HepG2 (cell line): Measurements from ENCODE around the gene TBC1D20. TPM values are rescaled to one million over a fixed set of nuclear protein-coding genes. Genes with fewer than 3 reads are reported as not detected.

Source experiments
- AGO1 ChIP-seq: fragments of 200-400 bp; formaldehyde crosslinking; IDR thresholded peaks from 2 replicates; pipeline ENCODE4 v1.6.1; 2017; ENCODE audit warnings: mild to moderate bottlenecking, low read depth, low read length, moderate library complexity; ENCODE audit not compliant: poor library complexity, severe bottlenecking
- ELF4 ChIP-seq: sonication (generic); formaldehyde crosslinking; IDR thresholded peaks from 2 replicates; pipeline ENCODE4 v1.5.0; 2020; ENCODE audit warnings: missing genetic modification reagents, mild to moderate bottlenecking, moderate library complexity, borderline replicate concordance
- GATAD1 ChIP-seq: IDR thresholded peaks from 2 replicates; pipeline ENCODE4 v1.6.1; 2016; ENCODE audit warnings: missing genetic modification reagents, missing compliant biosample characterization
- HES4 ChIP-seq: sonication (generic); formaldehyde crosslinking; IDR thresholded peaks from 2 replicates; pipeline ENCODE4 v1.9.0; 2021; ENCODE audit warnings: mild to moderate bottlenecking, missing genetic modification reagents, borderline replicate concordance
- HNRNPLL ChIP-seq: fragments of 200-400 bp; formaldehyde crosslinking; IDR thresholded peaks from 2 replicates; pipeline ENCODE4 v1.6.1; 2017; ENCODE audit warnings: mild to moderate bottlenecking, low read depth, low read length; ENCODE audit not compliant: poor library complexity, severe bottlenecking
- KDM1A ChIP-seq: IDR thresholded peaks from 2 replicates; pipeline ENCODE4 v1.6.1; 2016; ENCODE audit warnings: missing compliant biosample characterization
- RNF2 ChIP-seq: fragments of 450-650 bp; conservative IDR thresholded peaks from 2 replicates; pipeline ENCODE4 v1.6.1; 2016; ENCODE audit warnings: low read depth
- ZC3H13 ChIP-seq: sonication (generic); formaldehyde crosslinking; IDR thresholded peaks from 2 replicates; pipeline ENCODE4 v1.8.1; 2023; ENCODE audit warnings: mild to moderate bottlenecking, missing genetic modification reagents, moderate library complexity
- ZFP36L1 ChIP-seq: sonication (generic); formaldehyde crosslinking; IDR thresholded peaks from 2 replicates; pipeline ENCODE4 v1.8.0; 2022; ENCODE audit warnings: mild to moderate bottlenecking, missing genetic modification reagents, moderate library complexity
- ZNF12 ChIP-seq: sonication (generic); formaldehyde crosslinking; IDR thresholded peaks from 2 replicates; pipeline ENCODE4 v1.5.0; 2020; ENCODE audit warnings: missing genetic modification reagents
- ZSCAN22 ChIP-seq: sonication (generic); formaldehyde crosslinking; IDR thresholded peaks from 2 replicates; pipeline ENCODE4 v1.4.0; 2020; ENCODE audit warnings: mild to moderate bottlenecking, missing genetic modification reagents
- polyA plus RNA-seq, 8 experiments: library from polyadenylated mRNA; depleted of rRNA in 3 of 8; stranded (reverse) in 7 of 8; unstranded in 1 of 8; fragments of >200 nt; fragmentation: Illumina TruSeq in 4 of 8; extraction: Trizol in 4 of 8; gene quantifications; 2 replicates each; pipeline versions ENCODE4 v1.2.1 to v1.2.3, GENCODE V29; 2011 to 2016; ENCODE audit warnings: low read depth in 4 of 8, missing spikeins in 1 of 8, mixed read lengths in 1 of 8; ENCODE audit not compliant: insufficient read depth in 1 of 8
- total RNA-seq, 5 experiments: library from RNA; depleted of rRNA; stranded (reverse); fragments of >200 nt; fragmentation: Illumina TruSeq; extraction: Trizol; gene quantifications; 2 replicates each; pipeline ENCODE4 v1.2.3, GENCODE V29; 2016; ENCODE audit warnings: low read depth in 1 of 5
- TF ChIP-seq, protein P1 (sequence below): IDR thresholded peaks from 2 replicates; pipeline ENCODE4 v1.6.1; 2018; ENCODE audit warnings: missing genetic modification reagents, mild to moderate bottlenecking, missing compliant biosample characterization
- TF ChIP-seq, protein P2 (sequence below): sonication (generic); formaldehyde crosslinking; IDR thresholded peaks from 2 replicates; pipeline ENCODE4 v1.5.0; 2020; ENCODE audit warnings: missing genetic modification reagents, mild to moderate bottlenecking, borderline replicate concordance
- TF ChIP-seq, protein P3 (sequence below): sonication (generic); formaldehyde crosslinking; IDR thresholded peaks from 2 replicates; pipeline ENCODE4 v1.4.0; 2020; ENCODE audit warnings: mild to moderate bottlenecking, missing genetic modification reagents
- TF ChIP-seq, protein P4 (sequence below): sonication (generic); formaldehyde crosslinking; IDR thresholded peaks from 2 replicates; pipeline ENCODE4 v1.9.0; 2021; ENCODE audit warnings: missing genetic modification reagents, borderline replicate concordance
- TF ChIP-seq, protein P5 (sequence below): sonication (generic); formaldehyde crosslinking; IDR thresholded peaks from 2 replicates; pipeline ENCODE4 v1.4.0; 2020; ENCODE audit warnings: missing genetic modification reagents, borderline replicate concordance
- TF ChIP-seq, protein P6 (sequence below): IDR thresholded peaks from 2 replicates; pipeline ENCODE4 v1.6.1; 2016; ENCODE audit warnings: low read depth

TBC1D20 gene
- total and polyA plus RNA-seq, 2 of the 13 experiments (the other 11 are each of a cell fraction or from before 2014, with no cell fraction given) = 36.6 to 47.1 TPM

DNA sequence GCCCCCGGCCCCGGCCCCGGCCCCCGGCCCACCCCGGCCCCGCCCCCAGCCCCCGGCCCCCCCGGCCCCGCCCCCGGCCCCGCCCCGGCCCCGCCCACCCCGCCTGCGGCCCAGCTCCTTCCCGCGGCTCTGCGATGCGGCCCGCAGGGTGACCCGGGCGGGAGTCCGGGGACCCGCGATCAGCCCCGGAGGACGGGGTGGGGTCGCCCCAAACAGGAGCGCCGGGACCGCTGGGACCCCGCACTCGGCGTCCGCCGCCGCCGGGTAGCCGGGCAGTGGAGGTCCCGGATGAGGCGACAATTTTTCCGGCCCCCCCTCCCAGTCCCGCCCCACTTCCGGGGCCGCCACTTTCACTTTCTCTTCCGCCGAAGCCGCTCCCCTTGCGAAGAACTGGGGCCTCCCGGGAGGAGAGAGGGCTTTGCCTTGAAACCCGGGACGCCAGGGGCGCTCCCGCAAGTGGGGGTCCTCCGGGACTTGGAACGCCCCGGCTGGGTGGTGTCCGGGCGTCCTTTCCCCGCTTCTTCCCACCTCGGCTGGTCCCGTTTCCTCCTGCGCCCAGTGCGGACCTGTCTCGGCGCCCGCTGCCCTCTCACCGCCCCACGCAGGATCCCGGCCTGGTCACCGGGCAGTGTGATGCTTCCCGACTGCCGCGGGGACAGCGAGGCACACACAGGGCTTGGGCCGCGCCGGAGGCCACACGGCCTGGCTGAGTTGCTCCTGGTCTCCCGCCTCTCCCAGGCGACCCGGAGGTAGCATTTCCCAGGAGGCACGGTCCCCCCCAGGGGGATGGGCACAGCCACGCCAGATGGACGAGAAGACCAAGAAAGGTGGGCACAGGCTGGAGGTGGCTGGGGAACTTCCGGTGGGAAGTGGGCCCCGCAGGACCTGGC is 54.1 kb downstream of the TBC1D20 start, which contains the start of gene RBCK1 (continued):
- no peak for TF ChIP-seq RNF2
- TF ChIP-seq, protein P1, sequence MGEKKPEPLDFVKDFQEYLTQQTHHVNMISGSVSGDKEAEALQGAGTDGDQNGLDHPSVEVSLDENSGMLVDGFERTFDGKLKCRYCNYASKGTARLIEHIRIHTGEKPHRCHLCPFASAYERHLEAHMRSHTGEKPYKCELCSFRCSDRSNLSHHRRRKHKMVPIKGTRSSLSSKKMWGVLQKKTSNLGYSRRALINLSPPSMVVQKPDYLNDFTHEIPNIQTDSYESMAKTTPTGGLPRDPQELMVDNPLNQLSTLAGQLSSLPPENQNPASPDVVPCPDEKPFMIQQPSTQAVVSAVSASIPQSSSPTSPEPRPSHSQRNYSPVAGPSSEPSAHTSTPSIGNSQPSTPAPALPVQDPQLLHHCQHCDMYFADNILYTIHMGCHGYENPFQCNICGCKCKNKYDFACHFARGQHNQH (CRISPR knock-in tag) = peak; percentile 47
- no peak; the same call in 1 of the 2 replicates for TF ChIP-seq HES4
- peak; percentile 75; the same call in 1 of the 2 replicates for TF ChIP-seq ELF4
- TF ChIP-seq, protein P2, sequence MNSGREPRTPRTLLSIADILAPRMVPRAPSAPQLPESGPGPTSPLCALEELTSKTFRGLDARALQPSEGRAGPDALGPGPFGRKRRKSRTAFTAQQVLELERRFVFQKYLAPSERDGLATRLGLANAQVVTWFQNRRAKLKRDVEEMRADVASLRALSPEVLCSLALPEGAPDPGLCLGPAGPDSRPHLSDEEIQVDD = 0 out of 2 replicates have a peak, but pooled peaks have one; percentile 71
- TF ChIP-seq HNRNPLL = peak; percentile 92
- peak; percentile 94 for TF ChIP-seq ZC3H13 (CRISPR knock-in tag)
- TF ChIP-seq, protein P3, sequence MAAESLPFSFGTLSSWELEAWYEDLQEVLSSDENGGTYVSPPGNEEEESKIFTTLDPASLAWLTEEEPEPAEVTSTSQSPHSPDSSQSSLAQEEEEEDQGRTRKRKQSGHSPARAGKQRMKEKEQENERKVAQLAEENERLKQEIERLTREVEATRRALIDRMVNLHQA (CRISPR knock-in tag) = no peak
- no peak for TF ChIP-seq KDM1A (CRISPR knock-in tag)
- peak; percentile 62 for TF ChIP-seq AGO1
- no peak; the same call in none of the 2 replicates for TF ChIP-seq GATAD1 (CRISPR knock-in tag)
- TF ChIP-seq, protein P4, sequence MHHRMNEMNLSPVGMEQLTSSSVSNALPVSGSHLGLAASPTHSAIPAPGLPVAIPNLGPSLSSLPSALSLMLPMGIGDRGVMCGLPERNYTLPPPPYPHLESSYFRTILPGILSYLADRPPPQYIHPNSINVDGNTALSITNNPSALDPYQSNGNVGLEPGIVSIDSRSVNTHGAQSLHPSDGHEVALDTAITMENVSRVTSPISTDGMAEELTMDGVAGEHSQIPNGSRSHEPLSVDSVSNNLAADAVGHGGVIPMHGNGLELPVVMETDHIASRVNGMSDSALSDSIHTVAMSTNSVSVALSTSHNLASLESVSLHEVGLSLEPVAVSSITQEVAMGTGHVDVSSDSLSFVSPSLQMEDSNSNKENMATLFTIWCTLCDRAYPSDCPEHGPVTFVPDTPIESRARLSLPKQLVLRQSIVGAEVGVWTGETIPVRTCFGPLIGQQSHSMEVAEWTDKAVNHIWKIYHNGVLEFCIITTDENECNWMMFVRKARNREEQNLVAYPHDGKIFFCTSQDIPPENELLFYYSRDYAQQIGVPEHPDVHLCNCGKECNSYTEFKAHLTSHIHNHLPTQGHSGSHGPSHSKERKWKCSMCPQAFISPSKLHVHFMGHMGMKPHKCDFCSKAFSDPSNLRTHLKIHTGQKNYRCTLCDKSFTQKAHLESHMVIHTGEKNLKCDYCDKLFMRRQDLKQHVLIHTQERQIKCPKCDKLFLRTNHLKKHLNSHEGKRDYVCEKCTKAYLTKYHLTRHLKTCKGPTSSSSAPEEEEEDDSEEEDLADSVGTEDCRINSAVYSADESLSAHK (CRISPR knock-in tag) = peak; percentile 90; the same call in 1 of the 2 replicates
- TF ChIP-seq, protein P5, sequence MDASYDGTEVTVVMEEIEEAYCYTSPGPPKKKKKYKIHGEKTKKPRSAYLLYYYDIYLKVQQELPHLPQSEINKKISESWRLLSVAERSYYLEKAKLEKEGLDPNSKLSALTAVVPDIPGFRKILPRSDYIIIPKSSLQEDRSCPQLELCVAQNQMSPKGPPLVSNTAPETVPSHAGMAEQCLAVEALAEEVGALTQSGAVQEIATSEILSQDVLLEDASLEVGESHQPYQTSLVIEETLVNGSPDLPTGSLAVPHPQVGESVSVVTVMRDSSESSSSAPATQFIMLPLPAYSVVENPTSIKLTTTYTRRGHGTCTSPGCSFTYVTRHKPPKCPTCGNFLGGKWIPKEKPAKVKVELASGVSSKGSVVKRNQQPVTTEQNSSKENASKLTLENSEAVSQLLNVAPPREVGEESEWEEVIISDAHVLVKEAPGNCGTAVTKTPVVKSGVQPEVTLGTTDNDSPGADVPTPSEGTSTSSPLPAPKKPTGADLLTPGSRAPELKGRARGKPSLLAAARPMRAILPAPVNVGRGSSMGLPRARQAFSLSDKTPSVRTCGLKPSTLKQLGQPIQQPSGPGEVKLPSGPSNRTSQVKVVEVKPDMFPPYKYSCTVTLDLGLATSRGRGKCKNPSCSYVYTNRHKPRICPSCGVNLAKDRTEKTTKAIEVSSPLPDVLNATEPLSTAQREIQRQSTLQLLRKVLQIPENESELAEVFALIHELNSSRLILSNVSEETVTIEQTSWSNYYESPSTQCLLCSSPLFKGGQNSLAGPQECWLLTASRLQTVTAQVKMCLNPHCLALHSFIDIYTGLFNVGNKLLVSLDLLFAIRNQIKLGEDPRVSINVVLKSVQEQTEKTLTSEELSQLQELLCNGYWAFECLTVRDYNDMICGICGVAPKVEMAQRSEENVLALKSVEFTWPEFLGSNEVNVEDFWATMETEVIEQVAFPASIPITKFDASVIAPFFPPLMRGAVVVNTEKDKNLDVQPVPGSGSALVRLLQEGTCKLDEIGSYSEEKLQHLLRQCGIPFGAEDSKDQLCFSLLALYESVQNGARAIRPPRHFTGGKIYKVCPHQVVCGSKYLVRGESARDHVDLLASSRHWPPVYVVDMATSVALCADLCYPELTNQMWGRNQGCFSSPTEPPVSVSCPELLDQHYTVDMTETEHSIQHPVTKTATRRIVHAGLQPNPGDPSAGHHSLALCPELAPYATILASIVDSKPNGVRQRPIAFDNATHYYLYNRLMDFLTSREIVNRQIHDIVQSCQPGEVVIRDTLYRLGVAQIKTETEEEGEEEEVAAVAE (CRISPR knock-in tag) = no peak
- TF ChIP-seq ZNF12 (CRISPR knock-in tag) = 0 out of 2 replicates have a peak, but pooled peaks have one; percentile 5
- TF ChIP-seq ZSCAN22 (CRISPR knock-in tag) = no peak
- no peak; the same call in 1 of the 2 replicates for TF ChIP-seq ZFP36L1
- TF ChIP-seq, protein P6, sequence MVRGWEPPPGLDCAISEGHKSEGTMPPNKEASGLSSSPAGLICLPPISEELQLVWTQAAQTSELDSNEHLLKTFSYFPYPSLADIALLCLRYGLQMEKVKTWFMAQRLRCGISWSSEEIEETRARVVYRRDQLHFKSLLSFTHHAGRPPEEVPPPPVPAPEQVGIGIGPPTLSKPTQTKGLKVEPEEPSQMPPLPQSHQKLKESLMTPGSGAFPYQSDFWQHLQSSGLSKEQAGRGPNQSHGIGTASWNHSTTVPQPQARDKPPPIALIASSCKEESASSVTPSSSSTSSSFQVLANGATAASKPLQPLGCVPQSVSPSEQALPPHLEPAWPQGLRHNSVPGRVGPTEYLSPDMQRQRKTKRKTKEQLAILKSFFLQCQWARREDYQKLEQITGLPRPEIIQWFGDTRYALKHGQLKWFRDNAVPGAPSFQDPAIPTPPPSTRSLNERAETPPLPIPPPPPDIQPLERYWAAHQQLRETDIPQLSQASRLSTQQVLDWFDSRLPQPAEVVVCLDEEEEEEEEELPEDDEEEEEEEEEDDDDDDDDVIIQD (CRISPR knock-in tag) = no peak; the same call in 1 of the 2 replicates
